ENCODE data around the gene ANXA2. TPM values are rescaled to one million over a fixed set of nuclear protein-coding genes. Genes with fewer than 3 reads are reported as not detected.

Gene ANXA2
- total and polyA plus RNA-seq, 4 donors: 62.7 to 138 (median 107) TPM

- no peak for DNase-seq (ENCODE audit: low spot score)
- WGBS: 98% methylated on average over 5 of the region's 5 CpGs
- Histone ChIP-seq H3K27ac (ENCODE audit: low read depth in 1 of 2, low read length in 2 of 2) (no peak overlapping the region), H3K9me3 (ENCODE audit: control insufficient read depth in 4 of 4, low read length in 3 of 4) (no peaks in the 10 kb centered on the region), H3K27me3 (ENCODE audit: control insufficient read depth in 4 of 4, insufficient read depth in 4 of 4, low read length in 3 of 4) (no peaks in the 10 kb centered on the region), H3K4me3 (ENCODE audit: low read depth in 1 of 3, low read length in 3 of 3) (no peak overlapping the region), H3K9ac (ENCODE audit: low read depth in 1 of 2, low read length in 2 of 2) (no peak overlapping the region), H3K4me1 (ENCODE audit: control insufficient read depth in 4 of 4, insufficient read depth in 4 of 4, low read length in 3 of 4) (peaks cover 0 to 1% (median 0%) of the 10 kb centered on the region in 4 donors), H3K36me3 (ENCODE audit: control insufficient read depth in 4 of 4, insufficient read depth in 3 of 4, low read depth in 1 of 4, low read length in 3 of 4) (peaks cover 0 to 5% (median 0%) of the 10 kb centered on the region in 4 donors)
- no peak for TF ChIP-seq NR2F2 (IDR thresholded peaks at IDR 0.05)
- no peak for TF ChIP-seq EGR1 (IDR thresholded peaks at IDR 0.05; ENCODE audit: low read depth in 2 of 2)
- no peak for TF ChIP-seq CTCF (IDR thresholded peaks at IDR 0.05; ENCODE audit: low read depth, low read length, missing input control)
- TF ChIP-seq REST (IDR thresholded peaks at IDR 0.05): no peak
- no peak for TF ChIP-seq HNF4G (IDR thresholded peaks at IDR 0.05)
- no peak for TF ChIP-seq FOXA1 (IDR thresholded peaks at IDR 0.05)
- no peak for TF ChIP-seq HNF4A (conservative IDR thresholded peaks at IDR 0.05)
- TF ChIP-seq TAF1 (conservative IDR thresholded peaks at IDR 0.05): no peak
- TF ChIP-seq YY1 (IDR thresholded peaks at IDR 0.05): no peak
- no peak for TF ChIP-seq RXRA (IDR thresholded peaks at IDR 0.05)
- TF ChIP-seq ATF3 (IDR thresholded peaks at IDR 0.05): no peak
- no peak for TF ChIP-seq ZBTB33 (IDR thresholded peaks at IDR 0.05)
- TF ChIP-seq MAX (IDR thresholded peaks at IDR 0.05): no peak
- no peak for TF ChIP-seq JUND (IDR thresholded peaks at IDR 0.05)
- TF ChIP-seq RAD21 (IDR thresholded peaks at IDR 0.05): no peak
- no peak for TF ChIP-seq FOXA2 (IDR thresholded peaks at IDR 0.05)
- no peak for TF ChIP-seq GABPA (IDR thresholded peaks at IDR 0.05 in 1 of 2, conservative IDR thresholded peaks at IDR 0.05 in 1 of 2)
These were observed 28.1 kb downstream of the ANXA2 start for GRCh38 chr15:60369696-60370095.

GRCh38 chr15:60364612-60364924, 33.2 kb downstream of the ANXA2 start:
- H3K4me1 ChIP-seq (ENCODE audit: control insufficient read depth in 4 of 4, insufficient read depth in 4 of 4, low read length in 3 of 4): no peaks in the 10 kb centered on the region
- no peak overlapping the region for H3K27ac ChIP-seq (ENCODE audit: low read depth in 1 of 2, low read length in 2 of 2)
- H3K9ac ChIP-seq (ENCODE audit: low read depth in 1 of 2, low read length in 2 of 2): no peak overlapping the region
- peaks cover 2 to 9% (median 6%) of the 10 kb centered on the region in 4 donors for H3K36me3 ChIP-seq (ENCODE audit: control insufficient read depth in 4 of 4, insufficient read depth in 3 of 4, low read depth in 1 of 4, low read length in 3 of 4)
- no peaks in the 10 kb centered on the region for H3K27me3 ChIP-seq (ENCODE audit: control insufficient read depth in 4 of 4, insufficient read depth in 4 of 4, low read length in 3 of 4)
- DNase-seq (ENCODE audit: low spot score): no peak
- H3K9me3 ChIP-seq (ENCODE audit: control insufficient read depth in 4 of 4, low read length in 3 of 4): no peaks in the 10 kb centered on the region
- H3K4me3 ChIP-seq (ENCODE audit: low read depth in 1 of 3, low read length in 3 of 3): no peak overlapping the region
- WGBS: 96% methylated on average over 2 of the region's 2 CpGs
- TF ChIP-seq YY1 (IDR thresholded peaks at IDR 0.05) (no peak), JUND (IDR thresholded peaks at IDR 0.05) (no peak), GABPA (IDR thresholded peaks at IDR 0.05 in 1 of 2, conservative IDR thresholded peaks at IDR 0.05 in 1 of 2) (no peak), SP1 (IDR thresholded peaks at IDR 0.05) (no peak), TAF1 (conservative IDR thresholded peaks at IDR 0.05) (no peak), FOXA1 (IDR thresholded peaks at IDR 0.05) (no peak), EGR1 (IDR thresholded peaks at IDR 0.05; ENCODE audit: low read depth in 2 of 2) (no peak), HNF4G (IDR thresholded peaks at IDR 0.05) (no peak), CTCF (IDR thresholded peaks at IDR 0.05; ENCODE audit: low read depth, low read length, missing input control) (no peak), FOXA2 (IDR thresholded peaks at IDR 0.05) (no peak), RAD21 (IDR thresholded peaks at IDR 0.05) (no peak), ZBTB33 (IDR thresholded peaks at IDR 0.05) (no peak)

Data from liver (tissue), 9 donors.